ENCODE results near the gene UNC13A.
A peak's percentile ranks its signal among the peaks of the same experiment; 100 is the strongest.

The UNC13A gene

GRCh38 chr19:17721111-17721628 lies 33.0 kb upstream of the UNC13A start:
- peak; percentile 18 for DNase-seq (ENCODE audit: low spot score)
- in situ Hi-C loops (cut with MboI; ENCODE audit: low sequenced_read_pairs, unreplicated experiment): no loop called here
- TF ChIP-seq CTCF (IDR thresholded peaks at IDR 0.05; ENCODE audit: borderline replicate concordance, control extremely low read depth, extremely low read depth, insufficient read depth, missing control alignments): no peak

DNA sequence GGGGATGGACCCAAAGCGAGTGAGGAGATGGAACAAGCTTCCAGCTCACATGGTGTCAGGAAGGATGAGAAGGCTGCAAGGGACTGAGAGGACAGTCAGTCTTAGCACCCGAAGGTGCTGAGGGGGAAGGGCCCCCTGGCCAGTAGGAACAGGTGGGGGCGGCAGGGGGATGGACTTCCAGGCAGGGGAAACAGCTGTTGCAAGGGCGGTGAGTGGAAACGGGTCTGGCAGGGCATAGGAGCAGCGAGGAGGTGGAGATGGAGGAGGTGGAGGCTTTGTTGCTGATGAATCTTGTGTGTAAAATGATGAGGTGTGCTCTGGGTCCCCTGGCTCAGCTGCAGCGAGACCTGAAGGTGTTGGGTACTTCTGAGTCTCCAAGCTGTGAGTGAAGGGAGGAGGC lies 32.3 kb upstream of the UNC13A start:
- DNase-seq (ENCODE audit: low spot score): no peak
- no peak for TF ChIP-seq CTCF (IDR thresholded peaks at IDR 0.05; ENCODE audit: borderline replicate concordance, control extremely low read depth, extremely low read depth, insufficient read depth, missing control alignments)
- in situ Hi-C loops (cut with MboI; ENCODE audit: low sequenced_read_pairs, unreplicated experiment): no loop called here

DNA sequence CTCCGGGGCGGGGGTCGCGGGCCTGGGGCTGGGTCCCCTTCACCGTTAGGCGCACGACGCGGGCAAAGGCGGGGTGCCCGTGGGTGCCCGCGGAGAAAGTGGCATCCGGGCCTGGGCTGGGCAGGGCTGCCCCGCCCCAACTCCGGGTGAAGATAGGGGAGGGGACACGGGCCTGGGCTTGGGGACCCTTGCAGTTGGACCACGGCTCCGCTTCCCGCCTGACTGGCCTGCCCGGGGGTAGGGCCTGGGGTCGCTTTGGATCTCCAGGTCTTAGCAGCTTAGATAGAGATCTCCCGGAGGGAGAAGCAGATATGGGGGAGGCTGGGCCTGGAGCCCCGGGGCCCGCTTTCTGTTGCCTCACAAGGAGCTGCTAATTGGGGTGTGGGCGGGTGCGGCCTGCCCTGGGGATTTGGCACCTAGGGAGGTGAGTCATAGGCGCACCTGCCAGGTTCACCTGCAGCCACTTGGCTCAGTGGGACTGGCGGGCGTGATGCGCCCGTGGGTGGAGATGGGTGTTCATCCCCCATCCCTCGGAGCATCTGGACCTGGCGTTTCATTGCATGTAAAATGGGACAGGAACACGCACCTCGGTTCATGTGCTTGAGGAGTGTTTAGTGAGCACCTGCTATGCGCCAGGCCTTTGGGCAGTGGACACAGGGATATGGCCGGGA lies 31.7 kb upstream of the UNC13A start:
- no peak for TF ChIP-seq CTCF (IDR thresholded peaks at IDR 0.05; ENCODE audit: borderline replicate concordance, control extremely low read depth, extremely low read depth, insufficient read depth, missing control alignments)
- DNase-seq (ENCODE audit: low spot score): peak; percentile 60
- in situ Hi-C loops (cut with MboI; ENCODE audit: low sequenced_read_pairs, unreplicated experiment): no loop called here

GRCh38 chr19:17718947-17719711 lies 31.0 kb upstream of the UNC13A start, which contains the start of gene MAP1S:
Gene MAP1S (plus strand): TSS chr19:17719480. CDS start chr19:17719503, 23 bp downstream.
- in situ Hi-C loops (cut with MboI; ENCODE audit: low sequenced_read_pairs, unreplicated experiment): no loop called here
- peak; percentile 94 for DNase-seq (ENCODE audit: low spot score)
- TF ChIP-seq CTCF (IDR thresholded peaks at IDR 0.05; ENCODE audit: borderline replicate concordance, control extremely low read depth, extremely low read depth, insufficient read depth, missing control alignments): no peak

DNA sequence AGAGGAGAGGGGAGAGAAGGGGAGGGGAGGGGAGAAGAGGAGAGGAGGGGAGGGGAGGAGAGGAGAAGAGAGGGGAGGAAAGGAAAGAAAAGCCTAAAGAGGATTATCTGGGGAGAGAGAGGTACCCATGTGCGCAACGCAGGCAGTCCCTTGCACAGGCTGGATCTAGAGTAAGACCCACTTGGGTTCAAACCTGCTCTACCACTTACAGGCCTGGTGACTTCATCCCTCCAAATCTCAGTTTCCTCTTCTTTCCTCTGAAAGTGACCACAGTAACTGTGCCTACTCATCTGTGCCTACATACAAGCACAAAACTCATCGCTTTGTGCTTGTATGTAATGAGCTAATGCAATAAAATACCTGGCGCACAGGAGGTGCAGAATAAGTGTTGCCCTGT lies 30.4 kb upstream of the UNC13A start:
- DNase-seq (ENCODE audit: low spot score): no peak
- in situ Hi-C loops (cut with MboI; ENCODE audit: low sequenced_read_pairs, unreplicated experiment): no loop called here
- no peak for TF ChIP-seq CTCF (IDR thresholded peaks at IDR 0.05; ENCODE audit: borderline replicate concordance, control extremely low read depth, extremely low read depth, insufficient read depth, missing control alignments)

DNA sequence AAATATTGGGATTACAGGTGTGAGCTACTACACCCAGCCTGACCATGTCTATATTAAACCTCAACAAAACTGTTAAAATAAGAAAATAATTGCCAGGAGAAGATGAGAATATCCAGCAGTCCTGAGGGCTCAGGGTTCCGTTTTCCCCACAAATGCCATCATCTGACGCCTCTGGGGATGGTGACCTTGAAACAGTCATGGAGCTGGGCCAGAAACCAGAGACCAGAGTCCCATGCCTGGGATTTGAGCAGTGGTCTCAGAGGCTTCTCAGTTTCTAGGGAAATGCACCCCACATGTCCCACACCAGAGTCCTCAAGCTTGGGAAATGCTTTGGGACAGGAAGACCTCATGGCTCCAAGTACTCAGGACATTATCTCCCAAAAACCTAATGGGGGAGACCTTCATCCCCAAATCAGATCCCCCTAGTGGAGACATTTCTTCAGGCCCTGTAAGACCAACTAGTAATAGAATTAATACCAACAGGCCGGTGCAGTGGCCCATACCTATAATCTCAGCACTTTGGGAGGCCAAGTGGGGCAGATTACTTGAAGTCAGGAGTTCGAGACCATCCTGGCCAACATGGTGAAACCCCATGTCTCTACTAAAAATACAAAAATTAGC lies 28.3 kb upstream of the UNC13A start:
- peak; percentile 13 for TF ChIP-seq CTCF (IDR thresholded peaks at IDR 0.05; ENCODE audit: borderline replicate concordance, control extremely low read depth, extremely low read depth, insufficient read depth, missing control alignments)
- in situ Hi-C loops (cut with MboI; ENCODE audit: low sequenced_read_pairs, unreplicated experiment): no loop called here
- peak; percentile 37 for DNase-seq (ENCODE audit: low spot score)

Measured in GM13976 (cell line).